Ovary (tissue), 9 donors: ENCODE results near the gene CRACR2A. TPM values are rescaled to one million over a fixed set of nuclear protein-coding genes. Genes with fewer than 3 reads are reported as not detected.

Source experiments
- DNase-seq, 5 donors: peaks; one replicate each; pipeline ENCODE4 v3.0.0-alpha.2; 2019 to 2020
- H3K27ac ChIP-seq, 2 donors: fragments of 200-600 bp; one replicate each; pipeline versions ENCODE4 v1.5.1 to v1.8.0; 2019 to 2022
- H3K27me3 ChIP-seq: fragments of 200-600 bp; one replicate; pipeline ENCODE4 v1.8.0; 2022
- H3K36me3 ChIP-seq: fragments of 200-600 bp; sonication (generic); one replicate; pipeline ENCODE4 v1.5.1; 2019
- H3K4me1 ChIP-seq: one replicate; pipeline ENCODE4 v1.8.1; 2013; ENCODE audit warnings: mild to moderate bottlenecking, moderate library complexity; ENCODE audit not compliant: insufficient read depth
- H3K4me3 ChIP-seq: fragments of 200-600 bp; sonication (generic); one replicate; pipeline ENCODE4 v1.5.1; 2017
- H3K9me3 ChIP-seq, 2 donors: fragments of 200-600 bp in 1 of 2; sonication (generic) in 1 of 2; one replicate each; pipeline versions ENCODE4 v1.5.1 to v1.8.1; 2013 to 2019; ENCODE audit warnings: mild to moderate bottlenecking in 1 of 2, moderate library complexity in 1 of 2
- EP300 ChIP-seq: sonication (generic); formaldehyde crosslinking; IDR thresholded peaks from one replicate; pipeline ENCODE4 v1.6.1; 2017; ENCODE audit warnings: antibody characterized with exemption
- POLR2A ChIP-seq: fragments of 450-650 bp; IDR thresholded peaks from one replicate; pipeline ENCODE4 v1.6.1; 2017; ENCODE audit warnings: antibody characterized with exemption, mild to moderate bottlenecking, moderate library complexity
- WGBS, 3 donors: extraction: QIAGEN DNeasy Blood & Tissue Kit in 1 of 3; methylation state at CpG; one replicate each; pipeline versions ENCODE4 v1.1.5 to v1.1.7; 2013 to 2017; 5-methylcytosine and 5-hydroxymethylcytosine counted together
- intact Hi-C, 4 donors: fragments of 100-400 bp; cut with DNase I; formaldehyde crosslinking; loops; one replicate each; pipeline versions ENCODE4 v1.11.0 to v1.15.1; 2022 to 2023
- polyA plus RNA-seq, 2 donors: library from polyadenylated mRNA; stranded (reverse); fragments of 200-250 nt in 1 of 2; fragments of 350-450 nt in 1 of 2; fragmentation: Illumina TruSeq in 1 of 2; extraction: RNeasy Lipid Tissue Mini Kit (QIAGEN cat#74804) in 1 of 2; gene quantifications; one replicate each; pipeline ENCODE4 v1.2.3, GENCODE V29; 2013 to 2014
- total RNA-seq, 7 donors: library from RNA; depleted of rRNA in 2 of 7; stranded (reverse); fragments of >200 nt in 2 of 7; fragmentation: NEBNext Ultra II Directional in 3 of 7; extraction: Animal tissue kit (Norgen Biotek cat#: 25700) in 3 of 7; gene quantifications; one replicate each; pipeline versions ENCODE4 v1.1.0 to v1.2.4, GENCODE V29; 2016 to 2023
- TF ChIP-seq, protein P1 (sequence below), 3 donors: fragments of 450-650 bp in 2 of 3; fragments of 200-600 bp in 1 of 3; IDR thresholded peaks; one replicate each; pipeline versions ENCODE4 v1.5.1 to v1.8.0; 2016 to 2022; ENCODE audit warnings: antibody characterized with exemption in 3 of 3, mild to moderate bottlenecking in 1 of 3
- donor health status: DM: no; HTN: no; CAD: no; lungs with moderate emphysema.
- donor health status: DM: no; HTN: no; CAD: no.
- donor health status: Bipolar disorder and iron deficiency.
- donor health status: DM: yes; HTN: yes; CAD: no.
- donor health status: DM: no; HTN: no; CAD: no.
- donor health status: DM: yes; HTN: yes; CAD: no.

The CRACR2A gene
- total and polyA plus RNA-seq, 9 donors, result 1.8 to 7.7 (median 4.4) TPM

DNA sequence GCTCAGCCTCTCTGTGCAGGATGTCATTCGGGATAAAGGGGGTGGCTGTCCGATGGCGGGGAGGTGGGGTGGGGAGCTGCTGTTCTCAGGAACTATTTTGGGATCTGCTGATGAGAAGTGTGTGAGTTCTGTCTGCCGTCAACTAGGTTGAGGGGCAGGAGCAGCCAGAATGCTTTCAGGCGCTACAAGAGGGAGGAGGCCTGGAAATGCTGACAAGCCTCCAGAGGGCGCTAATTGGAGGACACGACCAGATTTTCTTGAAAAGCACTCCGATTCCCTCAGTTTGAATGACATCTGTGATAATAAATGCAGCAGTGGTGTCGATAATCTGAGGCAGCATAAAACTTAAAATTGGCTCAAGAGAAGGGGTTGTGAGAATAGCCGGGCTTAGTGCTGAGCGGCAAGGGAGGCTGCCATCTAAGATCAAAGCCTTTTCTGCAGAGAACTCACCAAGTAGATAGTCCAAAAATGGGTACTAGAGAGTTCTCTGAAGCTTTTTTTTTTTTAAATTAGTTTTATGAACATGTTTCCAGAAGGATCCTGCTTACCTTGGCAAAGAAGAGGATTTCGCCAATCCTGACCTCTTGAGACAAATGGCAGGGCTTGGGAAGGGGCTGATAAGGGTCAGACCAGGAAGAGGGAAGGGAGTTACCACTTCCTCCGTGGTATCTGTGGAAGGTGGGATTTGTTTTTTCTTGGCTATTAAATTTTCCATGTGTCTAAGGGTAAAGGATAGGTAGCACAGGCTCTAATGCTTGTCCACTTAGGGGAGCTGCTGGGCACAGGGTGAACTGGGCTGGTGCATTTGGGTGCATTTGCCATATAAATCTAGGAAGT is 94.4 kb downstream of the CRACR2A start:
- DNase-seq, result peak in 1 of 5 donors; percentile 43
- WGBS, 3 donors, result 61 to 74% (median 70%) methylated on average over 13 of the region's 13 CpGs
- TF ChIP-seq EP300 (no peak), POLR2A (no peak)
- TF ChIP-seq, protein P1, sequence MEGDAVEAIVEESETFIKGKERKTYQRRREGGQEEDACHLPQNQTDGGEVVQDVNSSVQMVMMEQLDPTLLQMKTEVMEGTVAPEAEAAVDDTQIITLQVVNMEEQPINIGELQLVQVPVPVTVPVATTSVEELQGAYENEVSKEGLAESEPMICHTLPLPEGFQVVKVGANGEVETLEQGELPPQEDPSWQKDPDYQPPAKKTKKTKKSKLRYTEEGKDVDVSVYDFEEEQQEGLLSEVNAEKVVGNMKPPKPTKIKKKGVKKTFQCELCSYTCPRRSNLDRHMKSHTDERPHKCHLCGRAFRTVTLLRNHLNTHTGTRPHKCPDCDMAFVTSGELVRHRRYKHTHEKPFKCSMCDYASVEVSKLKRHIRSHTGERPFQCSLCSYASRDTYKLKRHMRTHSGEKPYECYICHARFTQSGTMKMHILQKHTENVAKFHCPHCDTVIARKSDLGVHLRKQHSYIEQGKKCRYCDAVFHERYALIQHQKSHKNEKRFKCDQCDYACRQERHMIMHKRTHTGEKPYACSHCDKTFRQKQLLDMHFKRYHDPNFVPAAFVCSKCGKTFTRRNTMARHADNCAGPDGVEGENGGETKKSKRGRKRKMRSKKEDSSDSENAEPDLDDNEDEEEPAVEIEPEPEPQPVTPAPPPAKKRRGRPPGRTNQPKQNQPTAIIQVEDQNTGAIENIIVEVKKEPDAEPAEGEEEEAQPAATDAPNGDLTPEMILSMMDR (IDR thresholded peaks at IDR 0.05), result no peak
- intact Hi-C loops, result loop anchor here in 2 of 4 donors (10.0 kb wide), 1 partner anchor 116 kb away; no protein-coding TSS in a partner anchor
- Histone ChIP-seq H3K27me3 (no peaks in the 10 kb centered on the region), H3K4me1 (no peaks in the 10 kb centered on the region), H3K9me3 (no peaks in the 10 kb centered on the region), H3K4me3 (no peak overlapping the region), H3K36me3 (no peaks in the 10 kb centered on the region), H3K27ac (no peak overlapping the region)

DNA sequence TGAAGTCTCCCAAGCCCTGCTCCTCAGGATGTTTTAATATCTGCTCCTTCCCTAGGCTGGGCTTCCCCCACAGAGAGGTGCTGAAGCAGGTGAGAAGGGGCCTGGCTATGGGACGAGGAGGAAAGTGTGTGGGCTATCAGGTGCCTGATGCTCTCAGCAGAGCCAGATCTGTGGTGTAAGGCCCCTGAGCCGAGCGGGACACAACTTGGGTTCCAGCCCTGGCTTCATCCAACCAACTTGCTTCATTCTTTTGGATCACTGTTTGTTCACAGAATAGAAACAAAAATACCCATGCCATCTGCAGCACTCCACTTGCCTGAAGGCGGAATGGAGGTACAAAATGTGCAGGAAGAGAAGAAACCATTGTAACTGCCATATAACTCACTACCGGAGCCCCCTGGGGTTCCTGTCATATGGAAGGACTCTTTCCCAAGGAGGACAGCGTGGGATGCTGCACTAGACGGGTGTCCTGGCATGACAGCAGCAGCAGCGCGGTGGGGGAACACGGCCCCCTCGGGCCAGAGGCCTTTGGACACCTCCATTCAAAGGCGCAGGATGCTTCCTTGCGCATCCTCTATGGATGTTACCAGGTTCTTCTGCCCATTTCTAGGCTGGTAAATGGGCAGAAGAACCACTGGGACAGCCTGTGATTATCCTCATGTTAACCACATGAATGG is 95.8 kb downstream of the CRACR2A start:
- intact Hi-C loops, result loop anchor here in 2 of 4 donors (10.0 kb wide), 1 partner anchor 118 kb away; no protein-coding TSS in a partner anchor
- DNase-seq, result no peak
- H3K27me3 ChIP-seq, result no peaks in the 10 kb centered on the region
- H3K9me3 ChIP-seq, result no peaks in the 10 kb centered on the region
- no peak for TF ChIP-seq POLR2A
- TF ChIP-seq, protein P1 (IDR thresholded peaks at IDR 0.05), result no peak
- TF ChIP-seq EP300, result no peak
- H3K27ac ChIP-seq, result no peak overlapping the region
- 94 to 96% (median 96%) methylated on average over 13 of the region's 13 CpGs for WGBS, 3 donors
- H3K4me1 ChIP-seq, result no peaks in the 10 kb centered on the region
- H3K4me3 ChIP-seq, result no peak overlapping the region
- H3K36me3 ChIP-seq, result no peaks in the 10 kb centered on the region

DNA sequence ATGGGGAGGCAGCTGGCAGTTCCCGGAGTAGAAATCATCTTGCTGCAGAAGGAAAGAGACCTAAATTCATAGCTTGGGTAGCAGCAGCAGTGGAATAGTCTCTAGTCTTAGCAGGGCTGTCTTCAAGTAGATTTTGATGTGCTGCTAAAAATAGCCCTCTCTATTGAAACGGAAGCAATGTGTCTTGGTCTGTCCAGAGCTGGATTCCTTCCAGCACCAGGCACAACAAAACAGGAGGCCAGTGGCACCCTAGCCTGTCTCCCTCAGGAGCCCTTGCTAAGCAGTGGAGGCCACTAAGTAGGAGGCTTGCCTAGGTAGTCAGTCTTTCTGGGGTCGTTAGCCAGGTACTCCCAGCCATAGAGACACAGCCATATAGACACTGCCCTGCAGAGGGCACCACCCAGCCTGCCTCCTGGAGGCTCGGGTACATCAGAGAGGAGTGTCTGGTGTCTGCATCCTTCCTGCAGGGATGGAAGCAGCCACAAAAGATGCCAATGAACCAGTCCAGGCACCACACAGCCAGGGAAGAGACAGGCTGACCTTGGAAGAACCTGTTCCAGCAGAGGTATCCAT is 97.5 kb downstream of the CRACR2A start:
- intact Hi-C loops, result loop anchor here in 2 of 4 donors (10.0 kb wide), 1 partner anchor 119 kb away; no protein-coding TSS in a partner anchor
- no peak overlapping the region for H3K4me3 ChIP-seq
- H3K36me3 ChIP-seq, result no peaks in the 10 kb centered on the region
- H3K4me1 ChIP-seq, result no peaks in the 10 kb centered on the region
- 45 to 62% (median 59%) methylated on average over 4 of the region's 4 CpGs for WGBS, 3 donors
- DNase-seq, result no peak
- no peaks in the 10 kb centered on the region for H3K9me3 ChIP-seq
- H3K27me3 ChIP-seq, result no peaks in the 10 kb centered on the region
- TF ChIP-seq, protein P1 (IDR thresholded peaks at IDR 0.05), result no peak
- TF ChIP-seq EP300 (no peak), POLR2A (no peak)
- no peak overlapping the region for H3K27ac ChIP-seq

DNA sequence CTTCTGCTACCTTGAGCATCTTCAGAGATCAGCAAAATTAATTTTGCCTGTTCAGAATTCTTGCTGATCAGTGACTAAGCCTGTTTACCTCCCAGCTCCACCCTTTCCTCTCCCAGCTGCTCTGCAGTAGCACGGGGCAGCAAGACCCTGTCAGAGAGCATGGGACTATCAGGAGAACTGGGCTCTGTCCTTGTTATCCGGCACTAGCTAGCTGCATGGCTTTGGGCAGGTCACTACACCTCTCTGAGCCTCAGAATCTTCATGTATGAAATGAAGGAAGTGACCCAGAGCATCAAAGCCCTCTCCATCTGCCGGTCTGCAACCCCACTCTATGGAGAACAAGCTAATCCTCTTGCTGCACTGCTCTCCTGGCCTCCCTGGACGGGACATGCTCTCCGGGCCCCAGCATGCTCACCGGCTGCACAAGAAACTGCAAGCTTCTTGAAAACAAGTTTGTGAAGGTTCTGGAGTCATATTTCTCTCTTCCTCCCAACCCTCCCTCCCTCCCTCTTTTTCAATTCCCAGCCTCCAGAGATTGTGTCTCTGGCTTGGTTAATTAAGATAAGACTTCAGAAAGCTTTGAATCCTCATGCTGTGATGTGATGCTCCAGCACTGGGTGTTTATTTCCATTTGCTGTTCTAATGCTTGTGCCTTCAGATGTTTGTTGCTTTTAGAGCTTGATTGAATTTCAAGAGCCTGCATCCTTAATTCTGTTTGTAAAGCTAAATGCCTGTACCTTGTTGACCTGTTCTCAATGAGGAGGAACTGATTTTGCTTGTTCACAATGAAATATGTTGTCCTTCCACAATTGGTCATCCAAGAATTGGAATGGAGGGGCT is 101.1 kb downstream of the CRACR2A start:
- Histone ChIP-seq H3K27ac (no peak overlapping the region), H3K9me3 (no peaks in the 10 kb centered on the region), H3K4me3 (no peak overlapping the region), H3K4me1 (peaks cover under 1% of the 10 kb centered on the region), H3K27me3 (no peaks in the 10 kb centered on the region), H3K36me3 (no peaks in the 10 kb centered on the region)
- no peak for DNase-seq
- TF ChIP-seq, protein P1 (IDR thresholded peaks at IDR 0.05), result no peak
- TF ChIP-seq EP300 (no peak), POLR2A (no peak)
- intact Hi-C loops, result loop anchor here in 2 of 4 donors (10.0 kb wide), 1 partner anchor 123 kb away; no protein-coding TSS in a partner anchor
- WGBS, 3 donors, result 36 to 43% (median 37%) methylated on average over 6 of the region's 6 CpGs
